Measurements from ENCODE around the gene LCE3A. TPM values are rescaled to one million over a fixed set of nuclear protein-coding genes. Genes with fewer than 3 reads are reported as not detected.
"Not testable (repeated sequence)": the region's sequence is repeated elsewhere in the genome, so short reads cannot be mapped to it uniquely, and the experiment has no call there.

Gene LCE3A
- total RNA-seq, 4 donors from 2014 or later: not detected

- no peaks in the 10 kb centered on the region for H3K9me3 ChIP-seq
- TF ChIP-seq CTCF (IDR thresholded peaks at IDR 0.05) (no peak), POLR2A (IDR thresholded peaks at IDR 0.05) (no peak)
- no peaks in the 10 kb centered on the region for H3K27me3 ChIP-seq
- DNase-seq: no peak
- H3K27ac ChIP-seq: no peak within 1 kb of the TSS
- H3K4me3 ChIP-seq: no peak within 1 kb of the TSS
- no peaks in the 10 kb centered on the region for H3K36me3 ChIP-seq
- no peaks in the 10 kb centered on the region for H3K4me1 ChIP-seq
Measured at GRCh38 chr1:152599934-152600333, 23.0 kb downstream of the LCE3A start, which contains the start of gene LCE3C. TSS of gene LCE3C (plus strand) at chr1:152600234. CDS start at chr1:152600732, 498 bp downstream.

GRCh38 chr1:152596986-152597385, 25.9 kb downstream of the LCE3A start:
- H3K27ac ChIP-seq: no peak overlapping the region
- no peaks in the 10 kb centered on the region for H3K27me3 ChIP-seq
- no peak for DNase-seq
- H3K4me3 ChIP-seq: no peak overlapping the region
- H3K36me3 ChIP-seq: no peaks in the 10 kb centered on the region
- H3K9me3 ChIP-seq: no peaks in the 10 kb centered on the region
- TF ChIP-seq CTCF (IDR thresholded peaks at IDR 0.05) (no peak), POLR2A (IDR thresholded peaks at IDR 0.05) (no peak)
- H3K4me1 ChIP-seq: no peaks in the 10 kb centered on the region

- DNase-seq: no peak
- TF ChIP-seq POLR2A (IDR thresholded peaks at IDR 0.05): no peak
- TF ChIP-seq CTCF (IDR thresholded peaks at IDR 0.05): no peak
- H3K36me3 ChIP-seq: no peaks in the 10 kb centered on the region
- H3K9me3 ChIP-seq: no peaks in the 10 kb centered on the region
- H3K4me3 ChIP-seq: no peak overlapping the region
- no peak overlapping the region for H3K27ac ChIP-seq
- H3K4me1 ChIP-seq: no peaks in the 10 kb centered on the region
- H3K27me3 ChIP-seq: no peaks in the 10 kb centered on the region
Measured at GRCh38 chr1:152585586-152585985, 37.3 kb downstream of the LCE3A start.

GRCh38 chr1:152582647-152583046, 40.3 kb downstream of the LCE3A start:
- no peaks in the 10 kb centered on the region for H3K36me3 ChIP-seq
- H3K27ac ChIP-seq: no peak overlapping the region
- no peak for DNase-seq
- no peak overlapping the region for H3K4me3 ChIP-seq
- no peaks in the 10 kb centered on the region for H3K27me3 ChIP-seq
- TF ChIP-seq CTCF (IDR thresholded peaks at IDR 0.05) (no peak), POLR2A (IDR thresholded peaks at IDR 0.05) (no peak)
- no peaks in the 10 kb centered on the region for H3K4me1 ChIP-seq
- H3K9me3 ChIP-seq: no peaks in the 10 kb centered on the region

GRCh38 chr1:152580433-152580832, 42.5 kb downstream of the LCE3A start, which contains the start of gene LCE3D:
TSS of gene LCE3D (minus strand) at chr1:152580516. CDS start at chr1:152579936, 580 bp downstream.
- Histone ChIP-seq H3K4me3 (no peak within 1 kb of the TSS), H3K36me3 (no peaks in the 10 kb centered on the region), H3K9me3 (no peaks in the 10 kb centered on the region), H3K27ac (no peak within 1 kb of the TSS), H3K4me1 (no peaks in the 10 kb centered on the region), H3K27me3 (no peaks in the 10 kb centered on the region)
- no peak for TF ChIP-seq CTCF (IDR thresholded peaks at IDR 0.05)
- no peak for TF ChIP-seq POLR2A (IDR thresholded peaks at IDR 0.05)
- no peak for DNase-seq

- not testable (repeated sequence) for DNase-seq, H3K36me3 ChIP-seq, H3K4me1 ChIP-seq, H3K27me3 ChIP-seq, H3K9me3 ChIP-seq, H3K27ac ChIP-seq, H3K4me3 ChIP-seq
Measured at GRCh38 chr1:152579526-152579925, 43.4 kb downstream of the LCE3A start.
